GM21825 (cell line): ENCODE results near the gene DCTN5.
"Not testable (repeated sequence)": the region's sequence is repeated elsewhere in the genome, so short reads cannot be mapped to it uniquely, and the experiment has no call there.

ENCODE experiments used
- ATAC-seq: cut with Tn5 transposase; IDR thresholded peaks from one replicate; pipeline ENCODE4 v1.9.1; 2021; ENCODE audit warnings: mild to moderate bottlenecking, moderate library complexity; ENCODE audit not compliant: unreplicated experiment

DCTN5 gene

GRCh38 chr16:23691483-23692189 is 50.4 kb downstream of the DCTN5 start:
- ATAC-seq: no peak

- no peak for ATAC-seq
Observed at GRCh38 chr16:23692190-23692837, 51.0 kb downstream of the DCTN5 start.

- no peak for ATAC-seq
Observed at GRCh38 chr16:23694265-23694643, 53.0 kb downstream of the DCTN5 start.

GRCh38 chr16:23694644-23695373 is 53.5 kb downstream of the DCTN5 start:
- no peak for ATAC-seq

GRCh38 chr16:23695756-23696155 is 54.5 kb downstream of the DCTN5 start:
- ATAC-seq: no peak

GRCh38 chr16:23699100-23699499 is 57.8 kb downstream of the DCTN5 start:
- ATAC-seq: no peak

- ATAC-seq: no peak
Observed at GRCh38 chr16:23700093-23700492, 58.8 kb downstream of the DCTN5 start.

GRCh38 chr16:23700509-23700908 is 59.2 kb downstream of the DCTN5 start:
- no peak for ATAC-seq

GRCh38 chr16:23701045-23701444 is 59.8 kb downstream of the DCTN5 start:
- ATAC-seq: no peak

GRCh38 chr16:23702951-23703350 is 61.7 kb downstream of the DCTN5 start:
- ATAC-seq: no peak

GRCh38 chr16:23704772-23705516 is 63.7 kb downstream of the DCTN5 start:
- no peak for ATAC-seq

- no peak for ATAC-seq
Observed at GRCh38 chr16:23705517-23705902, 64.2 kb downstream of the DCTN5 start.

GRCh38 chr16:23706439-23706838 is 65.2 kb downstream of the DCTN5 start:
- ATAC-seq: no peak

- no peak for ATAC-seq
Observed at GRCh38 chr16:23709536-23709935, 68.3 kb downstream of the DCTN5 start.

GRCh38 chr16:23710008-23710407 is 68.7 kb downstream of the DCTN5 start:
- no peak for ATAC-seq

GRCh38 chr16:23710504-23710903 is 69.2 kb downstream of the DCTN5 start:
- ATAC-seq: no peak

- ATAC-seq: no peak
Observed at GRCh38 chr16:23711785-23712184, 70.5 kb downstream of the DCTN5 start.

GRCh38 chr16:23712976-23713375 is 71.7 kb downstream of the DCTN5 start, which contains the start of gene ERN2:
Gene ERN2, minus strand, starts transcription at chr16:23713222. Its CDS starts 35 bp downstream, at chr16:23713187.
- ATAC-seq: no peak

GRCh38 chr16:23716484-23716883 is 75.2 kb downstream of the DCTN5 start:
- no peak for ATAC-seq

GRCh38 chr16:23722613-23723240 is 81.5 kb downstream of the DCTN5 start:
- not testable (repeated sequence) for ATAC-seq
